Panc1 (cell line): ENCODE measurements around the gene TAF13. TPM values are rescaled to one million over a fixed set of nuclear protein-coding genes. Genes with fewer than 3 reads are reported as not detected.
"Not testable (repeated sequence)": the region's sequence is repeated elsewhere in the genome, so short reads cannot be mapped to it uniquely, and the experiment has no call there.

Source experiments
- ATAC-seq: fragments of 200-7000 bp; cut with Tn5 transposase; 2 replicates; pipeline ENCODE4 v1.9.1; 2020; ENCODE audit warnings: mild to moderate bottlenecking, moderate library complexity
- BruUV-seq: library from RNA; stranded (reverse); fragments of 400-500 nt; replicated peaks from 2 replicates; lab custom pipeline; 2021; lab: Mats Ljungman, UMichigan
- CTCF ChIA-PET: fragments of 300-600 bp; sonication (Branson Sonifier 250); formaldehyde crosslinking; loops from one replicate; lab custom pipeline; 2022; ENCODE audit warnings: antibody characterized with exemption; lab: Charles Lee
- POLR2A ChIA-PET: fragments of 300-600 bp; sonication (Branson Sonifier 250); formaldehyde crosslinking; loops from one replicate; lab custom pipeline; 2022; ENCODE audit warnings: antibody characterized with exemption; lab: Charles Lee
- DNase-seq: peaks from one replicate; pipeline ENCODE4 v3.0.0-alpha.2; 2010; ENCODE audit warnings: low read depth, low spot score
- H3K27ac ChIP-seq: 2 replicates; pipeline ENCODE4 v1.5.1; 2011; ENCODE audit warnings: mild to moderate bottlenecking, low read length, inconsistent platforms
- H3K27me3 ChIP-seq: fragments of 200-500 bp; sonication (Bioruptor generic); 2 replicates; pipeline ENCODE4 v1.6.0; 2014; ENCODE audit warnings: low read length, inconsistent platforms; ENCODE audit not compliant: control insufficient read depth, insufficient read depth
- H3K36me3 ChIP-seq: fragments of 200-500 bp; sonication (Bioruptor generic); 2 replicates; pipeline ENCODE4 v1.5.1; 2014; ENCODE audit warnings: inconsistent platforms, mild to moderate bottlenecking, low read length, moderate library complexity; ENCODE audit not compliant: control insufficient read depth, insufficient read depth
- H3K4me1 ChIP-seq: 2 replicates; pipeline ENCODE4 v1.5.1; 2011; ENCODE audit warnings: inconsistent platforms, mild to moderate bottlenecking, low read length, moderate library complexity; ENCODE audit not compliant: control insufficient read depth, insufficient read depth
- H3K4me3 ChIP-seq, 2 experiments: 2 replicates each; pipeline ENCODE4 v1.5.1; 2011 to 2012; ENCODE audit warnings: low read depth in 2 of 2, low read length in 2 of 2, mild to moderate bottlenecking in 2 of 2, inconsistent platforms in 1 of 2, moderate library complexity in 1 of 2
- H3K9me3 ChIP-seq: fragments of 200-500 bp; sonication (Bioruptor generic); 2 replicates; pipeline ENCODE4 v1.5.1; 2014; ENCODE audit warnings: low read depth, mild to moderate bottlenecking, inconsistent platforms, low read length, moderate library complexity; ENCODE audit not compliant: control insufficient read depth, insufficient read depth
- CTCF ChIP-seq: fragments of 450-650 bp; IDR thresholded peaks from 2 replicates; pipeline ENCODE4 v1.5.1; 2017; ENCODE audit warnings: mild to moderate bottlenecking
- POLR2AphosphoS5 ChIP-seq: IDR thresholded peaks from 2 replicates; pipeline ENCODE4 v1.6.1; 2012; ENCODE audit warnings: mild to moderate bottlenecking, low read depth, low read length, moderate library complexity
- REST ChIP-seq, 2 experiments: IDR thresholded peaks; 2 replicates each; pipeline ENCODE4 v1.6.1; 2011 to 2012; ENCODE audit warnings: low read depth in 2 of 2, control low read depth in 1 of 2, low read length in 1 of 2, mild to moderate bottlenecking in 1 of 2, moderate library complexity in 1 of 2; ENCODE audit not compliant: insufficient read depth in 1 of 2
- SIN3A ChIP-seq: IDR thresholded peaks from 2 replicates; pipeline ENCODE4 v1.6.1; 2012; ENCODE audit warnings: low read depth, mild to moderate bottlenecking, low read length, moderate library complexity, borderline replicate concordance; ENCODE audit not compliant: insufficient read depth
- TCF7L2 ChIP-seq: IDR thresholded peaks from 2 replicates; pipeline ENCODE4 v1.6.1; 2011; ENCODE audit warnings: mild to moderate bottlenecking, low read depth, low read length, inconsistent platforms
- in situ Hi-C: cut with HindIII; loops from 2 replicates; pipeline ENCODE4 v1.10.0; 2016; ENCODE audit warnings: low sequenced_read_pairs, low pct_unique_long_range_greater_than_20kb
- intact Hi-C: fragments of 100-400 bp; cut with micrococcal nuclease; formaldehyde crosslinking; loops from one replicate; pipeline ENCODE4 v1.10.0; 2022; ENCODE audit not compliant: unreplicated experiment
- total RNA-seq: library from RNA; stranded (reverse); gene quantifications from one replicate; pipeline ENCODE4 v1.2.1, GENCODE V29; 2021; ENCODE audit not compliant: unreplicated experiment

TAF13 gene
- total RNA-seq, 1 experiment from 2014 or later = 28.9 TPM

GRCh38 chr1:109059026-109059425 lies 16.8 kb downstream of the TAF13 start:
- no peak for TF ChIP-seq POLR2AphosphoS5
- no peak for TF ChIP-seq REST (IDR thresholded peaks at IDR 0.05; ENCODE audit: insufficient read depth in 1 of 2, low read depth in 2 of 2, low read length in 1 of 2)
- TF ChIP-seq CTCF = no peak
- TF ChIP-seq TCF7L2 = no peak
- no peak for TF ChIP-seq SIN3A
- no peaks in the 10 kb centered on the region; the same call in 1 of the 2 replicates for H3K36me3 ChIP-seq
- ChIA-PET CTCF (no interaction called here), POLR2A (no interaction called here)
- DNase-seq (no peak), ATAC-seq (no peak)
- in situ Hi-C loops (no loop called here), intact Hi-C loops (no loop called here)
- no peaks in the 10 kb centered on the region for H3K9me3 ChIP-seq
- no peak overlapping the region for H3K27ac ChIP-seq
- BruUV-seq = no TSS peak
- H3K4me3 ChIP-seq = no peak overlapping the region
- H3K4me1 ChIP-seq = no peaks in the 10 kb centered on the region
- no peaks in the 10 kb centered on the region for H3K27me3 ChIP-seq

- intact Hi-C loops = no loop called here
- TF ChIP-seq TCF7L2 (no peak), SIN3A (no peak), REST (IDR thresholded peaks at IDR 0.05; ENCODE audit: insufficient read depth in 1 of 2, low read depth in 2 of 2, low read length in 1 of 2) (no peak), POLR2AphosphoS5 (no peak), CTCF (no peak)
- CTCF ChIA-PET = no interaction called here
- Histone ChIP-seq H3K36me3 (no peaks in the 10 kb centered on the region), H3K27me3 (no peaks in the 10 kb centered on the region), H3K9me3 (no peaks in the 10 kb centered on the region), H3K4me3 (no peak overlapping the region), H3K27ac (no peak overlapping the region), H3K4me1 (no peaks in the 10 kb centered on the region)
- POLR2A ChIA-PET = no interaction called here
- BruUV-seq = no TSS peak
- in situ Hi-C loops = no loop called here
- ATAC-seq (no peak), DNase-seq (no peak)
Measured at GRCh38 chr1:109056064-109056463, 19.7 kb downstream of the TAF13 start.

GRCh38 chr1:109052145-109052544 lies 23.7 kb downstream of the TAF13 start:
- intact Hi-C loops, H3K4me3 ChIP-seq, in situ Hi-C loops, H3K9me3 ChIP-seq, ATAC-seq, POLR2A ChIA-PET, H3K4me1 ChIP-seq, CTCF ChIA-PET, DNase-seq, H3K27ac ChIP-seq, H3K27me3 ChIP-seq, BruUV-seq, H3K36me3 ChIP-seq: not testable (repeated sequence)
